ENCODE results near the gene C7.
"Not testable (repeated sequence)": the region's sequence is repeated elsewhere in the genome, so short reads cannot be mapped to it uniquely, and the experiment has no call there.

DNA sequence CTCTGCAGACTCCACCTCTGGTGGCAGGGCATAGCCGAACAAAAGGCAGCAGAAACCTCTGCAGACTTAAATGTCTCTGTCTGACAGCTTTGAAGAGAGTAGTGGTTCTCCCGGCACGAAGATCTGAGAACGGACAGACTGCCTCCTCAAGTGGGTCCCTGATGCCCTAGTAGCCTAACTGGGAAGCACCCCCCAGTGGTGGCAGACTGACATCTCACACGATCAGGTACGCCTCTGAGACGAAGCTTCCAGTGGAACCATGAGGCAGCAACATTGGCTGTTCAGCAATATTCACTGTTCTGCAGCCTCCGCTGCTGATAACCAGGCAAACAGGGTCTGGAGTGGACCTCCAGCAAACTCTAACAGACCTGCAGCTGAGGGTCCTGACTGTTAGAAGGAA, 113.3 kb downstream of the C7 start:
- TF ChIP-seq POLR2A (IDR thresholded peaks at IDR 0.05); POLR2AphosphoS5 (IDR thresholded peaks at IDR 0.05); EP300 (IDR thresholded peaks at IDR 0.05; ENCODE audit: low read depth): not testable (repeated sequence)
- TF ChIP-seq, protein P1, sequence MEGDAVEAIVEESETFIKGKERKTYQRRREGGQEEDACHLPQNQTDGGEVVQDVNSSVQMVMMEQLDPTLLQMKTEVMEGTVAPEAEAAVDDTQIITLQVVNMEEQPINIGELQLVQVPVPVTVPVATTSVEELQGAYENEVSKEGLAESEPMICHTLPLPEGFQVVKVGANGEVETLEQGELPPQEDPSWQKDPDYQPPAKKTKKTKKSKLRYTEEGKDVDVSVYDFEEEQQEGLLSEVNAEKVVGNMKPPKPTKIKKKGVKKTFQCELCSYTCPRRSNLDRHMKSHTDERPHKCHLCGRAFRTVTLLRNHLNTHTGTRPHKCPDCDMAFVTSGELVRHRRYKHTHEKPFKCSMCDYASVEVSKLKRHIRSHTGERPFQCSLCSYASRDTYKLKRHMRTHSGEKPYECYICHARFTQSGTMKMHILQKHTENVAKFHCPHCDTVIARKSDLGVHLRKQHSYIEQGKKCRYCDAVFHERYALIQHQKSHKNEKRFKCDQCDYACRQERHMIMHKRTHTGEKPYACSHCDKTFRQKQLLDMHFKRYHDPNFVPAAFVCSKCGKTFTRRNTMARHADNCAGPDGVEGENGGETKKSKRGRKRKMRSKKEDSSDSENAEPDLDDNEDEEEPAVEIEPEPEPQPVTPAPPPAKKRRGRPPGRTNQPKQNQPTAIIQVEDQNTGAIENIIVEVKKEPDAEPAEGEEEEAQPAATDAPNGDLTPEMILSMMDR (IDR thresholded peaks at IDR 0.05): not testable (repeated sequence)

All from transverse colon (tissue), 4 donors.